Sigmoid colon (tissue), 7 donors: Measurements from ENCODE around the gene BAHCC1. TPM values are rescaled to one million over a fixed set of nuclear protein-coding genes. Genes with fewer than 3 reads are reported as not detected.

Experiments used
- DNase-seq: peaks from one replicate; pipeline ENCODE4 v3.0.0-alpha.2; 2019
- H3K27ac ChIP-seq, 4 donors: fragments of 200-600 bp; sonication (generic); one replicate each; pipeline ENCODE4 v1.5.1; 2016 to 2019; ENCODE audit warnings: mild to moderate bottlenecking in 1 of 4
- H3K27me3 ChIP-seq, 3 donors: fragments of 200-600 bp; sonication (generic); one replicate each; pipeline ENCODE4 v1.5.1; 2019; ENCODE audit warnings: mild to moderate bottlenecking in 1 of 3
- H3K36me3 ChIP-seq, 4 donors: fragments of 200-600 bp; sonication (generic); one replicate each; pipeline ENCODE4 v1.5.1; 2016 to 2019
- H3K4me1 ChIP-seq, 4 donors: fragments of 200-600 bp; sonication (generic); one replicate each; pipeline ENCODE4 v1.5.1; 2017 to 2019
- H3K4me3 ChIP-seq, 4 donors: fragments of 200-600 bp; sonication (generic); one replicate each; pipeline ENCODE4 v1.5.1; 2017 to 2019; ENCODE audit warnings: mild to moderate bottlenecking in 2 of 4, moderate library complexity in 1 of 4
- H3K9me3 ChIP-seq, 4 donors: fragments of 200-600 bp in 3 of 4; sonication (generic) in 3 of 4; one replicate each; pipeline versions ENCODE4 v1.5.1 to v1.6.1; 2013 to 2019
- EP300 ChIP-seq, 4 donors: sonication (generic); formaldehyde crosslinking; IDR thresholded peaks; one replicate each; pipeline ENCODE4 v1.6.1; 2017; ENCODE audit warnings: antibody characterized with exemption in 4 of 4
- POLR2A ChIP-seq, 2 donors: fragments of 450-650 bp; IDR thresholded peaks; one replicate each; pipeline ENCODE4 v1.6.1; 2016; ENCODE audit warnings: antibody characterized with exemption in 2 of 2, mild to moderate bottlenecking in 2 of 2, moderate library complexity in 2 of 2
- POLR2AphosphoS5 ChIP-seq, 4 donors: sonication (generic); formaldehyde crosslinking; IDR thresholded peaks; one replicate each; pipeline ENCODE4 v1.6.1; 2017; ENCODE audit warnings: antibody characterized with exemption in 4 of 4
- WGBS, 2 donors: extraction: QIAGEN DNeasy Blood & Tissue Kit; methylation state at CpG; one replicate each; pipeline ENCODE4 v1.1.7; 2013; 5-methylcytosine and 5-hydroxymethylcytosine counted together
- intact Hi-C: fragments of 100-400 bp; cut with DNase I; formaldehyde crosslinking; loops from one replicate; pipeline ENCODE4 v1.15.1; 2023
- polyA plus RNA-seq, 3 donors: library from polyadenylated mRNA; stranded (reverse); fragments of 200-250 nt; gene quantifications; one replicate each; pipeline ENCODE4 v1.2.3, GENCODE V29; 2013
- total RNA-seq, 4 donors: library from RNA; depleted of rRNA; stranded (reverse); fragments of >200 nt; gene quantifications; one replicate each; pipeline ENCODE4 v1.1.0, GENCODE V29; 2016
- TF ChIP-seq, protein P1 (sequence below), 4 experiments: fragments of 450-650 bp in 3 of 4; fragments of 200-600 bp in 1 of 4; IDR thresholded peaks; one replicate each; pipeline ENCODE4 v1.5.1; 2016 to 2019; ENCODE audit warnings: antibody characterized with exemption in 4 of 4, mild to moderate bottlenecking in 3 of 4, moderate library complexity in 2 of 4
- donor health status: healthy with polysubstance abuse.
- donor health status: Bipolar disorder and iron deficiency.
- donor health status: healthy.

BAHCC1 gene
- total and polyA plus RNA-seq, 7 donors, result 1.8 to 18.6 (median 6.4) TPM

DNA sequence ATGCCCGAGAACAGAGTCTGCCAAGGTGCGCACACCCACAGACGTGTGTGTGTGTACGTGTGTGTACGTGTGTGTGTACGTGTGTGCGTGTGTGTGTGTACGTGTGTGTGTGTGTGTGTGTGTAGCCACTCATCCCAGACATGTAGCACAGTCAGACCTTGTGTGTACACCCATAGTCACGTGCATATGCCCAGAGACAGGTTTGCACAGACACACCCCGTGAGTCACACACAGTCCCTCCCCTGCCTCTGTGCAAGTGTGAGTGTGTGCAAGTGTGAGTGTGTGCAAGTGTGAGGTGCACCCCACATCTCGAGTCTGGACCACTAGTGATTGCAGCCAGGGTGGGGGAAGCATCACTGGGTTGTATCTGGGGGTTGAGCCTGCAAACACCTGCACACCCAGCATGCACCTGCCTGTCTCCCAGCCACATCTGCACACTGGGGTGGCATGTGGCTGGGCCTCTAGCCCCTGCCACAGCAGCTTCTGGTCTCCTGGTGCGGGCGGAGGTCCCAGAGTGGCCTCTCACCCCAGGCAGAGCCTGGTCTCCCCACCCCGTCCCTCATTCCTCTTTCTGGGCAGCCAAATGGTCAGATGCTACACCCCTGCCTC is 23.6 kb downstream of the BAHCC1 start:
- Histone ChIP-seq H3K9me3 (no peaks in the 10 kb centered on the region), H3K4me3 (peak overlapping the region in 2 of 4 donors; percentile 34 to 39), H3K4me1 (peaks cover 0 to 70% (median 66%) of the 10 kb centered on the region in 4 donors), H3K36me3 (no peaks in the 10 kb centered on the region), H3K27me3 (no peaks in the 10 kb centered on the region), H3K27ac (peak overlapping the region; percentile 76 to 99 (median 82))
- DNase-seq, result no peak
- 43 to 51% methylated on average over 14 of the region's 14 CpGs for WGBS, 2 donors
- TF ChIP-seq POLR2AphosphoS5 (IDR thresholded peaks at IDR 0.05) (no peak), EP300 (IDR thresholded peaks at IDR 0.05) (no peak), POLR2A (IDR thresholded peaks at IDR 0.05) (no peak)
- TF ChIP-seq, protein P1, sequence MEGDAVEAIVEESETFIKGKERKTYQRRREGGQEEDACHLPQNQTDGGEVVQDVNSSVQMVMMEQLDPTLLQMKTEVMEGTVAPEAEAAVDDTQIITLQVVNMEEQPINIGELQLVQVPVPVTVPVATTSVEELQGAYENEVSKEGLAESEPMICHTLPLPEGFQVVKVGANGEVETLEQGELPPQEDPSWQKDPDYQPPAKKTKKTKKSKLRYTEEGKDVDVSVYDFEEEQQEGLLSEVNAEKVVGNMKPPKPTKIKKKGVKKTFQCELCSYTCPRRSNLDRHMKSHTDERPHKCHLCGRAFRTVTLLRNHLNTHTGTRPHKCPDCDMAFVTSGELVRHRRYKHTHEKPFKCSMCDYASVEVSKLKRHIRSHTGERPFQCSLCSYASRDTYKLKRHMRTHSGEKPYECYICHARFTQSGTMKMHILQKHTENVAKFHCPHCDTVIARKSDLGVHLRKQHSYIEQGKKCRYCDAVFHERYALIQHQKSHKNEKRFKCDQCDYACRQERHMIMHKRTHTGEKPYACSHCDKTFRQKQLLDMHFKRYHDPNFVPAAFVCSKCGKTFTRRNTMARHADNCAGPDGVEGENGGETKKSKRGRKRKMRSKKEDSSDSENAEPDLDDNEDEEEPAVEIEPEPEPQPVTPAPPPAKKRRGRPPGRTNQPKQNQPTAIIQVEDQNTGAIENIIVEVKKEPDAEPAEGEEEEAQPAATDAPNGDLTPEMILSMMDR (IDR thresholded peaks at IDR 0.05), result no peak
- intact Hi-C loops, result no loop called here

DNA sequence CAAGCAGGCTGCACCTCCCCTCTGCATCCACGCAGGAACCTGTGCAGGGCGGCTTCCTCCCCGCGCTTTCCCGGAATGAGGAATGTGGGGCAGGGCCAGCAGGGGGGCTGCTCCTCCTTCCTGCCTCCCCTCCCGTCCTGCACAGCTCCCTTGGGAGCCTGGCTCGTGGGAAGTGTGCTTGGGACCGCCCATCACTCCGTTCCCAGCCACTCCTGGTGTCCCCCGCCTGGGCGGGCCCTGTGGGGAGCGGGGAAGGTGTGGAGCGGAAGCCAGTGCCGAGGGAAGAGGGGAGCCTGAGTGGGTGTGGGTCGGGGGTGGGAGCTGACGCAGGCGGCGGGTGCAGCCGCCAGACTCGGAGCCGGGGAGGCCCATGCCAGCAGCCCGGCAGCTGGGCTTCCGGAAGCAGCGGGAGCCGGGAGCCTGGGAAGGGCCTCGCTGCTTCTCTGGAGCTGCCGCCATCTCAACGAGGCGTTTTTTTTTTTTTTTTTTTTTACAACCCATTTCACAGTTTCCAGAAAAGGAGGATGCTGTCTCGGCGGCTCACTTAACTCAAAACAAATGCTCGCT is 24.1 kb downstream of the BAHCC1 start:
- peak overlapping the region; percentile 13 to 39 (median 32) for H3K4me3 ChIP-seq
- H3K27ac ChIP-seq, result peak overlapping the region; percentile 76 to 99 (median 82)
- H3K4me1 ChIP-seq, result peaks cover 0 to 76% (median 72%) of the 10 kb centered on the region in 4 donors
- TF ChIP-seq, protein P1 (IDR thresholded peaks at IDR 0.05), result no peak
- TF ChIP-seq POLR2A (IDR thresholded peaks at IDR 0.05) (no peak), POLR2AphosphoS5 (IDR thresholded peaks at IDR 0.05) (peak; percentile 25 to 77 (median 49)), EP300 (IDR thresholded peaks at IDR 0.05) (peak in 1 of 4 donors; percentile 17)
- intact Hi-C loops, result no loop called here
- peak; percentile 96 for DNase-seq
- H3K9me3 ChIP-seq, result no peaks in the 10 kb centered on the region
- no peaks in the 10 kb centered on the region for H3K36me3 ChIP-seq
- H3K27me3 ChIP-seq, result no peaks in the 10 kb centered on the region
- 6 to 47% methylated on average over 31 to 32 of the region's 32 CpGs for WGBS, 2 donors

DNA sequence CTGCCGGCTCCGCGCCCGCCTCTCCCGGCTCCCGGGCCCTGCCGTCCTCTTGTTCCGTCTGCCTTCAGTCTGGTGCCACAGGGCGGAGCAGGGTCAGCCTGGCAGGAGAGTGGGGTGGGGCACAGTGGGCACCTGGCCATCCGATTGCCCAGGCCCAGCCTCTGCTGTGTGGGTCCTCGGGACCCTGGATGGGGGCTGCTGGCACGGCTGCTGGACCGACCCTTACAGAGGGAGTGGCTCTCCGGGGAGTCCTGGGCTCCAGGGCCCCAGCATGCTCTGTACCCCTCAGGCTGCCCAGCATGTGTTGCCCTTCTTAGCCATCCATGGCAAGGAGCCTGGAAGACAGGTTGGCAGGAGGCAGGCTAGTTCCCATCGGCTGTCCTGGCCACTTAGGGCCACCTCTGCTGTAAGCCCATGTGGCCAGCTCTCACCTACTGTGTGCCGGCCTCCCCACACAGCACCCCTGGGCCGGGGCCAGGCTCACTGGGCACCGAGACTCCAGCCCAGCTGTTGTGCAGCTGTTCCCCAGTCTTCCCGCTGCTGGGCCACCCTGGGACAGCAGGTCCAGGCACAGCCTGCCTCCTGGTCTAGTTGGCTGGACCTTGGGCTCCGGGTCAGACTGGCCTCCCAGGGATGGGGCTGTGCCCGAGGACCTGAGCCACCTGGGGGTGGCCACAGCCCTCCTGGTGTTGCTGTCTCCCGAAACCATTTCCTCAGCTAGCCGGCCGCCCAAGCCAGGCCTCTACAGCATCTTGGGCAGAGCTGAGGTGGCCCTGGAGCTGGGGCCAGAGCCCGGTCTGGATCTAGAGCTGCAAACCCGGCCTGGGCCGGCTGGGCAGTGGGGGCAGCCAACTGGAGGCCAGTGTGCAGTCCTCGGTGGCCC is 24.9 kb downstream of the BAHCC1 start:
- Histone ChIP-seq H3K27me3 (no peaks in the 10 kb centered on the region), H3K9me3 (no peaks in the 10 kb centered on the region), H3K27ac (peak overlapping the region; percentile 76 to 99 (median 82)), H3K36me3 (no peaks in the 10 kb centered on the region), H3K4me1 (peaks cover 0 to 80% (median 72%) of the 10 kb centered on the region in 4 donors), H3K4me3 (peak overlapping the region; percentile 13 to 39 (median 32))
- WGBS, 2 donors, result 41 to 63% methylated on average over 28 of the region's 28 CpGs
- peak; percentile 85 for DNase-seq
- intact Hi-C loops, result loop anchor here (1.0 kb wide), 1 partner anchor 51 kb away; no protein-coding TSS in a partner anchor
- TF ChIP-seq POLR2A (IDR thresholded peaks at IDR 0.05) (no peak), EP300 (IDR thresholded peaks at IDR 0.05) (no peak), POLR2AphosphoS5 (IDR thresholded peaks at IDR 0.05) (no peak)
- TF ChIP-seq, protein P1 (IDR thresholded peaks at IDR 0.05), result no peak

DNA sequence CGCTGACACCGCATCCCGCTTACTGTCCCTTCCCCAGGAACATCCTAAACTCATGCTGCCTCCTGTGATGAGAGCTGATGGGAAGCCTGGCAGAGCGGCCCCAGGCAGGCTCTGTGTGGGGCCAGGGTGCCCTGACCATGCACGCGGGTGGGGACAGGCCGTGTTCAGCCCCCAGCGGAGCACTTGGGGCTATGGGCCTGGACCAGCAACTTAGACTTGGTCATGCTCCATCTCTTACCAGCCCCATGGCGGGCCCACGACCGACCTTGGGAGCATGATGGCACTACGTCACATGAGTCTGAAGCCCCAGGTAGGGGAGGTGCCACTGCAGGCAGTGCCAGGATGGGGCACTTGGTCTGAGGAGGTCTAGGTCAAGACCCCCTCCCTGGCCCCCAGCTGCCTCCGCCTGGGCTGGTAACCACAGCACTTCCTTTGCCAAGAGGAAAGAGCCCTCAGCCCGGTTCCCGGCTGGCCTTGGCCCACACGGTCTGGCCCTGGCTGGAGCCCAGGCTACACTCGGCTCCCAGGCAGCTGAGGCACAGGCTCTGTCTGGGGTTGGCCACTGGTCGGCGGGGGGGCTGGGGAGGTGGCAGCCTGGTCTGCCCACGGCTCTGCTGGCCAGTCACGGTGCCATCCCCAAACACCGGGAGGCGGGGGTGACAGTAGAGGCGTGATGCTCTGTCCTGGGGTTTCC is 25.7 kb downstream of the BAHCC1 start:
- Histone ChIP-seq H3K9me3 (no peaks in the 10 kb centered on the region), H3K4me1 (peaks cover 0 to 80% (median 72%) of the 10 kb centered on the region in 4 donors), H3K27ac (peak overlapping the region; percentile 76 to 99 (median 82)), H3K27me3 (no peaks in the 10 kb centered on the region), H3K4me3 (no peak overlapping the region), H3K36me3 (no peaks in the 10 kb centered on the region)
- 82 to 86% methylated on average over 24 of the region's 24 CpGs for WGBS, 2 donors
- TF ChIP-seq POLR2A (IDR thresholded peaks at IDR 0.05) (no peak), POLR2AphosphoS5 (IDR thresholded peaks at IDR 0.05) (no peak), EP300 (IDR thresholded peaks at IDR 0.05) (no peak)
- TF ChIP-seq, protein P1 (IDR thresholded peaks at IDR 0.05), result no peak
- no peak for DNase-seq
- intact Hi-C loops, result loop anchor here (1.0 kb wide), 1 partner anchor 50 kb away; no protein-coding TSS in a partner anchor
